Spleen (tissue), 11 donors: ENCODE results near the gene OXLD1. TPM values are rescaled to one million over a fixed set of nuclear protein-coding genes. Genes with fewer than 3 reads are reported as not detected.

Experiments
- DNase-seq: peaks from one replicate; pipeline ENCODE4 v3.0.0-alpha.2; 2020
- H3K27ac ChIP-seq, 8 donors: fragments of 200-600 bp; sonication (generic) in 7 of 8; 1 replicate in 4 of 8; 2 replicates in 4 of 8; pipeline versions ENCODE4 v1.5.0 to v1.8.0; 2016 to 2021; ENCODE audit warnings: inconsistent platforms in 4 of 8, mild to moderate bottlenecking in 4 of 8, moderate library complexity in 1 of 8
- H3K27me3 ChIP-seq, 7 donors: fragments of 200-600 bp; sonication (generic) in 6 of 7; replicated peaks in 1 of 7; 1 replicate in 4 of 7; 2 replicates in 3 of 7; pipeline versions ENCODE4 v1.5.0 to v1.8.0; 2016 to 2021; ENCODE audit warnings: inconsistent platforms in 3 of 7, mild to moderate bottlenecking in 1 of 7
- H3K36me3 ChIP-seq, 6 donors: fragments of 200-600 bp; sonication (generic) in 5 of 6; 1 replicate in 4 of 6; 2 replicates in 2 of 6; pipeline versions ENCODE4 v1.5.0 to v1.8.0; 2016 to 2021; ENCODE audit warnings: inconsistent platforms in 2 of 6
- H3K4me1 ChIP-seq, 6 donors: fragments of 200-600 bp; sonication (generic) in 5 of 6; 1 replicate in 3 of 6; 2 replicates in 3 of 6; pipeline versions ENCODE4 v1.5.0 to v1.8.0; 2016 to 2021; ENCODE audit warnings: inconsistent platforms in 3 of 6
- H3K4me3 ChIP-seq, 8 donors: fragments of 200-600 bp; sonication (generic) in 7 of 8; 1 replicate in 4 of 8; 2 replicates in 4 of 8; pipeline versions ENCODE4 v1.5.0 to v1.8.0; 2016 to 2021; ENCODE audit warnings: inconsistent platforms in 4 of 8, mild to moderate bottlenecking in 4 of 8, moderate library complexity in 2 of 8
- H3K9me3 ChIP-seq, 8 donors: fragments of 200-600 bp; sonication (generic) in 7 of 8; 1 replicate in 4 of 8; 2 replicates in 4 of 8; pipeline versions ENCODE4 v1.5.0 to v1.8.0; 2016 to 2021; ENCODE audit warnings: inconsistent platforms in 4 of 8
- CTCF ChIP-seq, 11 experiments: fragments of 200-600 bp in 7 of 11; fragments of 450-650 bp in 4 of 11; sonication (generic) in 4 of 11; IDR thresholded peaks in 8 of 11; conservative IDR thresholded peaks in 3 of 11; 1 replicate in 7 of 11; 2 replicates in 4 of 11; pipeline versions ENCODE4 v1.4.0 to v1.8.0; 2016 to 2021; ENCODE audit warnings: antibody characterized with exemption in 11 of 11, inconsistent platforms in 4 of 11, mild to moderate bottlenecking in 1 of 11
- POLR2A ChIP-seq, 3 donors: fragments of 450-650 bp; IDR thresholded peaks; one replicate each; pipeline ENCODE4 v1.5.1; 2017; ENCODE audit warnings: antibody characterized with exemption in 3 of 3, mild to moderate bottlenecking in 1 of 3
- POLR2AphosphoS5 ChIP-seq, 3 donors: sonication (generic); formaldehyde crosslinking; IDR thresholded peaks; one replicate each; pipeline ENCODE4 v1.5.1; 2017; ENCODE audit warnings: antibody characterized with exemption in 3 of 3
- WGBS, 5 donors: extraction: QIAGEN DNeasy Blood & Tissue Kit in 3 of 5; methylation state at CpG; one replicate each; pipeline versions ENCODE4 v1.1.5 to v1.1.7; 2013 to 2018; 5-methylcytosine and 5-hydroxymethylcytosine counted together
- intact Hi-C: fragments of 100-400 bp; cut with DNase I; formaldehyde crosslinking; loops from one replicate; pipeline ENCODE4 v1.15.0; 2023; ENCODE audit warnings: low total_unique reads
- polyA plus RNA-seq, 3 donors: library from polyadenylated mRNA; stranded (reverse); fragments of 200-250 nt; gene quantifications; one replicate each; pipeline ENCODE4 v1.2.1, GENCODE V29; 2013
- total RNA-seq, 7 donors: library from RNA; depleted of rRNA in 3 of 7; stranded (reverse); fragments of >200 nt in 3 of 7; fragmentation: NEBNext Ultra II Directional in 4 of 7; extraction: Animal tissue kit (Norgen Biotek cat#: 25700) in 4 of 7; gene quantifications; one replicate each; pipeline versions ENCODE4 v1.1.0 to v1.2.1, GENCODE V29; 2016 to 2021
- donor health status: healthy with polysubstance abuse.
- donor health status: DM: no; HTN: no; CAD: no; lungs with moderate emphysema.
- donor health status: DM: no; HTN: no; CAD: no.
- donor health status: Bipolar disorder and iron deficiency.
- donor health status: healthy.
- donor health status: DM: no; HTN: no; CAD: no.
- donor health status: DM: yes; HTN: yes; CAD: no.

The OXLD1 gene
- total and polyA plus RNA-seq, 10 donors, result 29.4 to 110 (median 36.8) TPM

DNA sequence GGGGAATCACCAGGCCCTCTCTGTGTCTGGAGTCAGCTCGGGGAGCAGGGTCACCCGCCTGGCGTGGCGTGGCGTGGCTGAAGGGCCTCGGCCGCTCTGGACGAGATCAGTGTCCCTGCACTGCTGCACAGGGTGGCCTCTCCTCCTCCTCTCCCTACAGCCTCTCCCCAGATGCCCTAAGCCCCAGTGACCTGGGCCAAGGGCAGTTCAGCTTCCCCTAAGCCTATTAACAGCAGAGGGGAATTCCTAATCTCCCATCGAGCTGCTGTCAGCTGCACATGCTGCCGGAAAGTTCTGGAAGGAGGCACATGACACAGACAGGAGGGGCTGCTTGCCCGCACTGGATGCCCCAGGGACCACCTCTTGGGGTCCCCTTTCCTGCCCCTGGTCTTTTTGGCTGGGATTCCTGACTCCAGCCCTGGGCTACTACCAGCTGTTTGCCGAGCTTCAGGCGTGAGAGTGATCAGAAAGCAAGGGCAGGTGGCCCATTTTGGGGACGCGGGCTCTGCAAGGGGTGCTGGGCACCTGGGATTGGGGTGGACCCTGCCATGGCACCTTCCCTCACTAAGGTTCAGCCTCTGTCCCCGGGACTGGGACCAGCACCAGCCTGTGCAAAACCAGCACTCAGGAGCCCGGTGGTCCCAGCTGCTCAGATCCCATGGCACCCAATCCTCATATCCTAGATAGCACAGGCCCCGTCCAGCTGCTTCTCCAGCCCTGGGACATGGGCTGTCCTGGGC is 10.9 kb downstream of the OXLD1 start:
- no peak for DNase-seq
- H3K27ac ChIP-seq, result no peak overlapping the region
- peaks cover 0 to 42% (median 12%) of the 10 kb centered on the region in 6 donors for H3K4me1 ChIP-seq
- TF ChIP-seq POLR2AphosphoS5 (IDR thresholded peaks at IDR 0.05) (no peak), CTCF (IDR thresholded peaks at IDR 0.05 in 8 of 11, conservative IDR thresholded peaks at IDR 0.05 in 3 of 11) (no peak), POLR2A (IDR thresholded peaks at IDR 0.05) (no peak)
- H3K4me3 ChIP-seq, result no peak overlapping the region
- H3K36me3 ChIP-seq, result no peaks in the 10 kb centered on the region
- H3K9me3 ChIP-seq, result no peaks in the 10 kb centered on the region
- H3K27me3 ChIP-seq, result peaks cover 0 to 49% (median 13%) of the 10 kb centered on the region in 7 donors
- intact Hi-C loops, result no loop called here
- WGBS, 5 donors, result 74 to 84% (median 77%) methylated on average over 7 to 18 of the region's 18 CpGs

GRCh38 chr17:81652906-81653771 is 13.3 kb downstream of the OXLD1 start:
- peak overlapping the region in 2 of 8 donors; percentile 32 to 36 for H3K27ac ChIP-seq
- TF ChIP-seq POLR2AphosphoS5 (IDR thresholded peaks at IDR 0.05) (no peak), CTCF (IDR thresholded peaks at IDR 0.05 in 8 of 11, conservative IDR thresholded peaks at IDR 0.05 in 3 of 11) (no peak), POLR2A (IDR thresholded peaks at IDR 0.05) (no peak)
- H3K36me3 ChIP-seq, result no peaks in the 10 kb centered on the region
- H3K4me3 ChIP-seq, result peak overlapping the region in 5 of 8 donors; percentile 23 to 65 (median 37)
- intact Hi-C loops, result no loop called here
- 8 to 18% (median 15%) methylated on average over 23 to 27 of the region's 27 CpGs for WGBS, 5 donors
- peaks cover 0 to 73% (median 29%) of the 10 kb centered on the region in 7 donors for H3K27me3 ChIP-seq
- H3K9me3 ChIP-seq, result peaks cover 0 to 11% (median 0%) of the 10 kb centered on the region in 8 donors
- H3K4me1 ChIP-seq, result peaks cover 0 to 46% (median 12%) of the 10 kb centered on the region in 6 donors
- DNase-seq, result no peak

DNA sequence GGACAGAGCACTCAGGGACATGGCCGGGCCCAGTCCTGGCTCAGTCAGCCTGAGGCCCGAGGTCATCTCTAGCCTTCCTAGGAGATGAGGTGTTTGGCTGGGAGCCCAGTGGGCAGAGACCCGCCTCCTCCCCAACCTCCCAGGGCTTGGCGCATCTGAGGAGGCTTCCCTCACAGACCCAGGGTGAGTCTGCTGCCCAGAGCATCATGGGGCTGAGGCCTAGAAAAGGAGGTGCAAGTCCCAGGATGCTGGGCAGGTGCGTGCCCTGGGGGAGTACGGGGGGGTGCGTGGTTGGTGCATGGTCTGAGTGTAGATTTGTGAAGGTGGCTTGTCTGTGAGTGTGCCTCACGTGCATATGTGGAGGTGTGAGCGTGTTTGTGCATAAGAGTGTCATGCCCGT is 14.7 kb downstream of the OXLD1 start:
- H3K27ac ChIP-seq, result no peak overlapping the region
- intact Hi-C loops, result no loop called here
- no peaks in the 10 kb centered on the region for H3K36me3 ChIP-seq
- no peak for TF ChIP-seq CTCF (IDR thresholded peaks at IDR 0.05 in 8 of 11, conservative IDR thresholded peaks at IDR 0.05 in 3 of 11)
- no peak for TF ChIP-seq POLR2A (IDR thresholded peaks at IDR 0.05)
- no peak for TF ChIP-seq POLR2AphosphoS5 (IDR thresholded peaks at IDR 0.05)
- peaks cover 0 to 11% (median 0%) of the 10 kb centered on the region in 8 donors for H3K9me3 ChIP-seq
- peaks cover 0 to 86% (median 36%) of the 10 kb centered on the region in 7 donors for H3K27me3 ChIP-seq
- no peak for DNase-seq
- WGBS, 5 donors, result 76 to 89% (median 86%) methylated on average over 6 to 10 of the region's 10 CpGs
- H3K4me1 ChIP-seq, result peaks cover 0 to 41% (median 12%) of the 10 kb centered on the region in 6 donors
- no peak overlapping the region for H3K4me3 ChIP-seq
